ENCODE results near the gene SPEM3.
A peak's percentile ranks its signal among the peaks of the same experiment; 100 is the strongest.

SPEM3 gene

DNA sequence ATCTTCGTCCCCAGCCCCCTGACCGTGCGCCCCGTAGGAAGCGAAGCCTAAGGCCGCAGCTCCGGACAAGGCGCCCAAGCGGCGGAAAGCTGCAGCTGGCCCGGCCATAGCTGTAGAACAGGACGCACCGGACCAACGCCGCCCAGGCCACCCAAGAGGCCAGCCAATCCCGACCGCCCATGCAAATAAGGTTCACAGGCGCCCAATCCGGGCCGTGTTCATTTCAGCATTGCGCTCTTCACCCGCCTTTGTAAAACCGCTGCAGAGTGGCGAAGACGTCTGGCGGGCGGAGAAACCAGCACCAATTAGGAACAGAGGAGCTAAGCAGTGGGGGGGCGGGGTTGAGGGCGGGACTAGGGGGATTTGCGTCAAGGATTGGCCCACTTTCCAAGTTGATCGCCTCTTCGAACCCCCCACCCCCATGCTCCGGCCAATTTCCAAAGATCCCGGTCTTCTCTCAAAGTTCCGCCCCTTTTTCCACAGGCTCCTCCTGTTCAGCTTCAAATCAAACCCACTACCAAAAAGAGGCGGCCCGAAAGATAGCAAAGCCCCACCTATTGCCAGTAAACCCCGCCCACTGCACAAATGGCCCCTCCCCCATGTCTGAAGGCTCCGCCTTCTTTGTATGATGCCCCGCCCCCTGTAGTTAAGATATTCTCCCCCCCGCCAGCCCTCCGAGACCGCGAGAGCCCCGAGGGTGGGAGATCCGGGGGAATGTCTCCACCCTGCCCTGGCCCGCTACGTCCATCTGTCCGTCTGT is 24.5 kb upstream of the SPEM3 start, which contains the start of gene TMEM256:
Gene TMEM256, minus strand, starts transcription at position 121 of the 760 bp plus-strand sequence. Its CDS starts 13 bp downstream, at position 108.
- H2AFZ ChIP-seq (ENCODE audit: low read length): peak within 1 kb of the TSS; percentile 93
- TF ChIP-seq, protein P1, sequence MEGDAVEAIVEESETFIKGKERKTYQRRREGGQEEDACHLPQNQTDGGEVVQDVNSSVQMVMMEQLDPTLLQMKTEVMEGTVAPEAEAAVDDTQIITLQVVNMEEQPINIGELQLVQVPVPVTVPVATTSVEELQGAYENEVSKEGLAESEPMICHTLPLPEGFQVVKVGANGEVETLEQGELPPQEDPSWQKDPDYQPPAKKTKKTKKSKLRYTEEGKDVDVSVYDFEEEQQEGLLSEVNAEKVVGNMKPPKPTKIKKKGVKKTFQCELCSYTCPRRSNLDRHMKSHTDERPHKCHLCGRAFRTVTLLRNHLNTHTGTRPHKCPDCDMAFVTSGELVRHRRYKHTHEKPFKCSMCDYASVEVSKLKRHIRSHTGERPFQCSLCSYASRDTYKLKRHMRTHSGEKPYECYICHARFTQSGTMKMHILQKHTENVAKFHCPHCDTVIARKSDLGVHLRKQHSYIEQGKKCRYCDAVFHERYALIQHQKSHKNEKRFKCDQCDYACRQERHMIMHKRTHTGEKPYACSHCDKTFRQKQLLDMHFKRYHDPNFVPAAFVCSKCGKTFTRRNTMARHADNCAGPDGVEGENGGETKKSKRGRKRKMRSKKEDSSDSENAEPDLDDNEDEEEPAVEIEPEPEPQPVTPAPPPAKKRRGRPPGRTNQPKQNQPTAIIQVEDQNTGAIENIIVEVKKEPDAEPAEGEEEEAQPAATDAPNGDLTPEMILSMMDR (conservative IDR thresholded peaks at IDR 0.05; ENCODE audit: low read length): no peak

DNA sequence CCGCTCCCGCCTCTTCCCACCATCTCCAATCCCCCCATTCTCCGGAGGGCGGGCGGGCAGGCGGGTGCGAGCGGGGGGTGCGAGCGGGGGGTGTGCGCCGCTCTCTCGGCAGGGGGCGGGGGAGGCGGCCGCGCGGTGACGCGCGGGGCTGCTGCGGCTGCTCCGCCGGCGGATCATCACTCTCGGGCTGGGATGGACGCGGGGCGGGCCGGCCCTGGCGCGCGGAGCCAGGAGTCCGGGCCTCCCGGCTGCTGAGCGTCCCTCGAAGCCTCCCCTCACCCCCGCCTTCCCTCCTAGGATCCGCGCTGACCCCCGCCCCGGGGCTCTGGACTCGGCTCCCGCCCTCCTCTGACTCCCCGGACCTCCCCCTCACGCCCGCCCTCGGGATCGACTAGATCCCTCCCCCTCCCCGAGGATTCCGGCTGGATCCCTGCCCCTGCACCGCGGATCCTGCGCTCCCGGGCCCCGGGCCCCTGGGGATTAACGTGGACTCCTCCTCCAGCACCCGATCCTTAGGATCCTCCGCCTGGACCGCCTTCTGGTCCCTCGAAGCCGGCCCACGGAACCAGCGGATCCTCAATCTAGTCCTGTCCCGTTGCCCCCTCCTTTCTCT is 23.8 kb upstream of the SPEM3 start:
- Histone ChIP-seq H3K4me3 (ENCODE audit: low read length, poor library complexity, severe bottlenecking) (peak overlapping the region; percentile 76), H2AFZ (ENCODE audit: low read length) (peak overlapping the region; percentile 93), H3K9me3 (ENCODE audit: insufficient read depth, low read depth, low read length) (no peaks in the 10 kb centered on the region), H3K36me3 (ENCODE audit: insufficient read depth, low read length) (no peaks in the 10 kb centered on the region), H3K9ac (ENCODE audit: low read depth, low read length, poor library complexity, severe bottlenecking) (peak overlapping the region; percentile 75), H4K20me1 (ENCODE audit: insufficient read depth, low read length, poor library complexity, severe bottlenecking) (peaks cover 3% of the 10 kb centered on the region), H3K79me2 (ENCODE audit: insufficient read depth, low read length) (peaks cover 6% of the 10 kb centered on the region), H3K4me2 (ENCODE audit: low read depth, low read length, poor library complexity, severe bottlenecking) (peak overlapping the region; percentile 74), H3K27me3 (ENCODE audit: insufficient read depth, low read length, poor library complexity, severe bottlenecking) (no peaks in the 10 kb centered on the region), H3F3A (ENCODE audit: low read depth) (no peaks in the 10 kb centered on the region), H3K4me1 (ENCODE audit: insufficient read depth, low read length, poor library complexity, severe bottlenecking) (peaks cover 20% of the 10 kb centered on the region), H3K9me2 (replicated peaks; ENCODE audit: low read depth, low read length) (no peaks in the 10 kb centered on the region)
- TF ChIP-seq EZH2phosphoT487 (IDR thresholded peaks at IDR 0.05; ENCODE audit: borderline replicate concordance): no peak
- TF ChIP-seq, protein P1 (conservative IDR thresholded peaks at IDR 0.05; ENCODE audit: low read length): no peak

More for the DNA sequence above, 24.5 kb upstream of the SPEM3 start, which contains the start of gene TMEM256:
- H3K4me3 ChIP-seq (ENCODE audit: low read length, poor library complexity, severe bottlenecking): peak within 1 kb of the TSS; percentile 76
- H3K9me3 ChIP-seq (ENCODE audit: insufficient read depth, low read depth, low read length): no peaks in the 10 kb centered on the region
- peaks cover 20% of the 10 kb centered on the region for H3K4me1 ChIP-seq (ENCODE audit: insufficient read depth, low read length, poor library complexity, severe bottlenecking)
- H3K4me2 ChIP-seq (ENCODE audit: low read depth, low read length, poor library complexity, severe bottlenecking): peak within 1 kb of the TSS; percentile 86
- H3K9ac ChIP-seq (ENCODE audit: low read depth, low read length, poor library complexity, severe bottlenecking): peak within 1 kb of the TSS; percentile 80
- peaks cover 3% of the 10 kb centered on the region for H4K20me1 ChIP-seq (ENCODE audit: insufficient read depth, low read length, poor library complexity, severe bottlenecking)
- peaks cover 6% of the 10 kb centered on the region for H3K79me2 ChIP-seq (ENCODE audit: insufficient read depth, low read length)
- no peaks in the 10 kb centered on the region for H3K36me3 ChIP-seq (ENCODE audit: insufficient read depth, low read length)
- H3F3A ChIP-seq (ENCODE audit: low read depth): no peaks in the 10 kb centered on the region
- H3K27me3 ChIP-seq (ENCODE audit: insufficient read depth, low read length, poor library complexity, severe bottlenecking): no peaks in the 10 kb centered on the region
- no peaks in the 10 kb centered on the region for H3K9me2 ChIP-seq (replicated peaks; ENCODE audit: low read depth, low read length)

DNA sequence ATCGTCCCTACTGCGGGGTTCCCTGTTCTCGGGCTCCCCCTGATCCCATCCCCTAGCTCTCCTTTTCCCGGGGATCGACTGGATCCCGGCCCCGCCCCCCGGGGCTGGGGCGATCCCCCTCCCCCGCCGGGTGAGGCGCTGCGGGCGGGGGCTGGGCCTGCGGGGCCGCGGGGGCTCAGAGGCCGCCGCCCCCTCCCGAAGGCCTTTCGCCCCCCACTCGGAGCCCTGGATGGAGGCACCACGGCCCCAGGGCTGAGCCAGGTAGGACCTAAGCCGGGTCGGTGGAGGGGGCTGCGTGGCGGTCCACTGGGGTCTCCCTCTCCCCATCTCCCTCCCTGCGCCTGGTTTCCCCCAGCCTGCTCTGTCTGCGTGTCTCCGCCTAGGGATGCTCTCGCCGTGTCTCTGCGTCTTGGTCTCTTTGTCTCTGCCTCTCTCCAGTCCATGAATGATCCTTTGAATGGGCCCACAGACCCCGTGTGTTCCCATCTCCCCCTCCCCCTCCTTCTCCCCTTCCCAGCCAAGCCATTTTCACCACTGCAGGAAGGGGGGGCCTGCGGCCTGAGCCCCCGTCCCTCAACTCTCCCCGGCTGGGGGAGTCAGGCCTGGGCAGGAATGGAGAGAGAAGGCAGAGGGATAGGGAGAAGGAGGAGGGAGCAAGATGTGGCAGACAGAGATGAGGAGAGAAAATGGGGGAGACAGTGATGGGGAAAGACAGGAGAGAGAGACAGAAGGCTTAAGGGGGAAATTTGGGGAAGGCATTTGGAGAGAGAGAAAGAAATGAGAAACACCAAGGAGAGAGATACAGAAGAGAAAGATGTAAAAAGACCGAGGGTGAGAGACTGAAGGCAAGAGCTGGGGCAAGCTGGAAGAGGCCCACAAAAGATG is 23.1 kb upstream of the SPEM3 start:
- Histone ChIP-seq H2AFZ (ENCODE audit: low read length) (peak overlapping the region; percentile 93; the same call in 1 of the 2 replicates), H3F3A (ENCODE audit: low read depth) (no peaks in the 10 kb centered on the region), H4K20me1 (ENCODE audit: insufficient read depth, low read length, poor library complexity, severe bottlenecking) (peaks cover 3% of the 10 kb centered on the region), H3K9me3 (ENCODE audit: insufficient read depth, low read depth, low read length) (no peaks in the 10 kb centered on the region), H3K4me2 (ENCODE audit: low read depth, low read length, poor library complexity, severe bottlenecking) (peak overlapping the region; percentile 74), H3K4me1 (ENCODE audit: insufficient read depth, low read length, poor library complexity, severe bottlenecking) (peaks cover 20% of the 10 kb centered on the region), H3K4me3 (ENCODE audit: low read length, poor library complexity, severe bottlenecking) (peak overlapping the region; percentile 76), H3K36me3 (ENCODE audit: insufficient read depth, low read length) (no peaks in the 10 kb centered on the region), H3K27me3 (ENCODE audit: insufficient read depth, low read length, poor library complexity, severe bottlenecking) (no peaks in the 10 kb centered on the region), H3K9me2 (replicated peaks; ENCODE audit: low read depth, low read length) (no peaks in the 10 kb centered on the region), H3K9ac (ENCODE audit: low read depth, low read length, poor library complexity, severe bottlenecking) (peak overlapping the region; percentile 75), H3K79me2 (ENCODE audit: insufficient read depth, low read length) (peaks cover 6% of the 10 kb centered on the region)
- no peak for TF ChIP-seq EZH2phosphoT487 (IDR thresholded peaks at IDR 0.05; ENCODE audit: borderline replicate concordance)
- TF ChIP-seq, protein P1 (conservative IDR thresholded peaks at IDR 0.05; ENCODE audit: low read length): no peak
